Endothelial cell of umbilical vein (primary cell): ENCODE measurements around the gene ZNF79. TPM values are rescaled to one million over a fixed set of nuclear protein-coding genes. Genes with fewer than 3 reads are reported as not detected.

Source experiments
- BruUV-seq: library from RNA; stranded (reverse); fragments of 400-500 nt; replicated peaks from 2 replicates; lab custom pipeline; 2021; lab: Mats Ljungman, UMichigan
- CTCF ChIA-PET: fragments of 300-600, 350-600 bp; sonication (Branson Sonifier 250); formaldehyde crosslinking; loops from one replicate; lab custom pipeline; 2021; ENCODE audit warnings: antibody characterized with exemption, inconsistent platforms; lab: Charles Lee
- POLR2A ChIA-PET: fragments of 300-600, 350-600 bp; sonication (Branson Sonifier 250); formaldehyde crosslinking; loops from one replicate; lab custom pipeline; 2021; ENCODE audit warnings: antibody characterized with exemption, inconsistent platforms; lab: Charles Lee
- DNase-seq: peaks from one replicate; pipeline ENCODE4 v3.0.0-alpha.2; 2011; ENCODE audit warnings: low read depth, low spot score
- FAIRE-seq: peaks from 2 replicates; lab custom pipeline; 2011; peaks lifted over from hg19 to GRCh38; lab: Jason Lieb, UNC
- H2AFZ ChIP-seq: 2 replicates; pipeline ENCODE4 v1.6.0; 2012; ENCODE audit warnings: low read depth, low read length, control low read depth, inconsistent platforms
- H3K27ac ChIP-seq: 2 replicates; pipeline ENCODE4 v1.5.1; 2011; ENCODE audit warnings: low read depth, mild to moderate bottlenecking, control low read depth, low read length, moderate library complexity; ENCODE audit not compliant: insufficient read depth
- H3K27me3 ChIP-seq, 2 experiments: 2 replicates each; pipeline versions ENCODE4 v1.6.0 to v1.6.1; 2011; ENCODE audit warnings: low read length in 2 of 2, mixed read lengths in 1 of 2; ENCODE audit not compliant: control insufficient read depth in 2 of 2, insufficient read depth in 2 of 2
- H3K36me3 ChIP-seq, 2 experiments: 2 replicates in 1 of 2; 3 replicates in 1 of 2; pipeline ENCODE4 v1.5.1; 2011; ENCODE audit warnings: low read length in 2 of 2, mild to moderate bottlenecking in 1 of 2, moderate library complexity in 1 of 2; ENCODE audit not compliant: control insufficient read depth in 2 of 2, insufficient read depth in 2 of 2; ENCODE audit errors: extremely low read depth in 1 of 2
- H3K4me1 ChIP-seq: 3 replicates; pipeline ENCODE4 v1.5.1; 2011; ENCODE audit warnings: mild to moderate bottlenecking, low read length; ENCODE audit not compliant: control insufficient read depth, insufficient read depth; ENCODE audit errors: extremely low read depth
- H3K4me2 ChIP-seq: 2 replicates; pipeline ENCODE4 v1.6.1; 2011; ENCODE audit warnings: low read length, control low read depth, mixed read lengths; ENCODE audit not compliant: insufficient read depth
- H3K4me3 ChIP-seq, 3 experiments: fragments of 200-600 bp in 1 of 3; sonication (generic), shearing (Covaris generic) in 1 of 3; replicated peaks in 1 of 3; 2 replicates each; pipeline ENCODE4 v1.5.1; 2011 to 2016; ENCODE audit warnings: control low read depth in 3 of 3, low read length in 3 of 3, mild to moderate bottlenecking in 2 of 3, inconsistent platforms in 1 of 3, low read depth in 1 of 3, moderate library complexity in 1 of 3; ENCODE audit not compliant: insufficient read depth in 1 of 3
- H3K79me2 ChIP-seq: 2 replicates; pipeline ENCODE4 v1.6.0; 2012; ENCODE audit warnings: low read length, inconsistent platforms; ENCODE audit not compliant: control insufficient read depth, insufficient read depth
- H3K9ac ChIP-seq: replicated peaks from 2 replicates; pipeline ENCODE3; 2011; ENCODE audit warnings: low read length, control low read depth; ENCODE audit not compliant: insufficient read depth; ENCODE audit errors: extremely low read depth
- H3K9me1 ChIP-seq: replicated peaks from 3 replicates; pipeline ENCODE4 v1.6.0; 2011; ENCODE audit warnings: mild to moderate bottlenecking, low read length; ENCODE audit not compliant: control insufficient read depth, insufficient read depth; ENCODE audit errors: extremely low read depth
- H3K9me3 ChIP-seq: replicated peaks from 2 replicates; pipeline ENCODE4 v1.5.1; 2012; ENCODE audit warnings: low read length, inconsistent platforms; ENCODE audit not compliant: control insufficient read depth, insufficient read depth
- H4K20me1 ChIP-seq: replicated peaks from 2 replicates; pipeline ENCODE3; 2011; ENCODE audit warnings: mild to moderate bottlenecking, low read length; ENCODE audit not compliant: control insufficient read depth, insufficient read depth; ENCODE audit errors: extremely low read depth
- CTCF ChIP-seq, 2 donors: IDR thresholded peaks; 1 replicate in 1 of 2; 2 replicates in 1 of 2; pipeline ENCODE4 v1.5.1; 2011; ENCODE audit warnings: low read length in 2 of 2, mild to moderate bottlenecking in 2 of 2, moderate library complexity in 2 of 2, control low read depth in 1 of 2, inconsistent platforms in 1 of 2, low read depth in 1 of 2; ENCODE audit not compliant: insufficient read depth in 1 of 2; ENCODE audit errors: extremely low read depth in 1 of 2
- EZH2 ChIP-seq: IDR thresholded peaks from 2 replicates; pipeline ENCODE4 v1.6.1; 2012; ENCODE audit warnings: borderline replicate concordance, low read depth, mild to moderate bottlenecking, moderate library complexity, low read length, inconsistent platforms; ENCODE audit not compliant: severe bottlenecking
- FOS ChIP-seq: IDR thresholded peaks from 2 replicates; pipeline ENCODE4 v1.6.1; 2011; ENCODE audit warnings: mild to moderate bottlenecking, low read length, moderate library complexity, borderline replicate concordance; ENCODE audit not compliant: insufficient read depth
- JUN ChIP-seq: IDR thresholded peaks from 2 replicates; pipeline ENCODE4 v1.6.1; 2011; ENCODE audit warnings: borderline replicate concordance, low read depth; ENCODE audit not compliant: insufficient read length, insufficient read depth
- MAX ChIP-seq: IDR thresholded peaks from 2 replicates; pipeline ENCODE4 v1.6.1; 2011; ENCODE audit not compliant: insufficient read depth, insufficient read length
- MYC ChIP-seq: IDR thresholded peaks from one replicate; pipeline ENCODE4 v1.6.1; 2011; ENCODE audit warnings: mild to moderate bottlenecking, low read depth, low read length
- POLR2A ChIP-seq: IDR thresholded peaks from 2 replicates; pipeline ENCODE4 v1.6.1; 2012; ENCODE audit warnings: low read depth, mild to moderate bottlenecking, control low read depth, low read length
- POLR2AphosphoS5 ChIP-seq: IDR thresholded peaks from 2 replicates; pipeline ENCODE4 v1.6.1; 2012; ENCODE audit warnings: low read depth, mild to moderate bottlenecking, control low read depth, low read length, moderate library complexity; ENCODE audit not compliant: insufficient read depth
- dilution Hi-C: fragments of 300-500 bp; cut with MboI; formaldehyde crosslinking; loops from one replicate; pipeline ENCODE4 v1.15.0; 2019; ENCODE audit warnings: low sequenced_read_pairs; ENCODE audit not compliant: extremely low pct_ligation_motif_present
- intact Hi-C: fragments of 100-400 bp; cut with micrococcal nuclease; formaldehyde crosslinking; loops from one replicate; pipeline ENCODE4 v1.10.0; 2022
- polyA plus RNA-seq, 4 experiments: library from polyadenylated mRNA; depleted of rRNA in 3 of 4; stranded (reverse) in 3 of 4; unstranded in 1 of 4; fragments of >200 nt; gene quantifications; 2 replicates each; pipeline versions ENCODE4 v1.2.1 to v1.2.3, GENCODE V29; 2011 to 2012; ENCODE audit warnings: missing spikeins in 1 of 4
- total RNA-seq: library from RNA; stranded (reverse); gene quantifications from 2 replicates; pipeline ENCODE4 v1.2.3, GENCODE V29; 2021

Gene ZNF79
- total and polyA plus RNA-seq, 2 donors (not counting 3 experiments of a cell fraction or from before 2014, with no cell fraction given) = 6.3 to 10.6 TPM

GRCh38 chr9:127467621-127468020 lies 43.4 kb downstream of the ZNF79 start:
- intact Hi-C loops = no loop called here
- Histone ChIP-seq H3K4me3 (no peak overlapping the region), H3K27ac (no peak overlapping the region), H2AFZ (no peak overlapping the region), H3K4me2 (no peak overlapping the region), H3K9ac (no peak overlapping the region), H4K20me1 (no peaks in the 10 kb centered on the region), H3K79me2 (no peaks in the 10 kb centered on the region), H3K27me3 (no peaks in the 10 kb centered on the region), H3K36me3 (peaks cover 2 to 8% of the 10 kb centered on the region in 2 experiments), H3K9me3 (no peaks in the 10 kb centered on the region), H3K4me1 (no peaks in the 10 kb centered on the region), H3K9me1 (no peaks in the 10 kb centered on the region)
- no TSS peak for BruUV-seq
- no peak for TF ChIP-seq JUN
- TF ChIP-seq CTCF (IDR thresholded peaks at IDR 0.05; ENCODE audit: extremely low read depth in 1 of 2, insufficient read depth in 1 of 2, low read depth in 1 of 2, low read length in 2 of 2) = no peak
- TF ChIP-seq POLR2AphosphoS5 = no peak
- no peak for TF ChIP-seq POLR2A
- no peak for TF ChIP-seq MAX
- no peak for TF ChIP-seq EZH2
- DNase-seq (no peak), FAIRE-seq (no peak)
- dilution Hi-C loops = no loop called here
- POLR2A ChIA-PET = interaction anchor here (0.9 kb wide), 1 partner anchor 16 kb away, joined by 3 read pairs; the partner anchor contains the start of genes LRSAM1 and RPL12
- CTCF ChIA-PET = no interaction called here

GRCh38 chr9:127470662-127471061 lies 46.5 kb downstream of the ZNF79 start:
- Histone ChIP-seq H3K4me3 (no peak overlapping the region), H3K4me2 (no peak overlapping the region), H3K79me2 (no peaks in the 10 kb centered on the region), H3K4me1 (no peaks in the 10 kb centered on the region), H2AFZ (no peak overlapping the region), H3K9me1 (no peaks in the 10 kb centered on the region), H3K27me3 (no peaks in the 10 kb centered on the region), H3K9me3 (no peaks in the 10 kb centered on the region), H4K20me1 (no peaks in the 10 kb centered on the region), H3K36me3 (peaks cover 1 to 2% of the 10 kb centered on the region in 2 experiments), H3K27ac (no peak overlapping the region), H3K9ac (no peak overlapping the region)
- POLR2A ChIA-PET = no interaction called here
- no peak for FAIRE-seq
- TF ChIP-seq EZH2 = no peak
- no peak for TF ChIP-seq MYC
- no peak for TF ChIP-seq CTCF (IDR thresholded peaks at IDR 0.05; ENCODE audit: extremely low read depth in 1 of 2, insufficient read depth in 1 of 2, low read depth in 1 of 2, low read length in 2 of 2)
- TF ChIP-seq POLR2A = no peak
- TF ChIP-seq FOS = no peak
- no peak for TF ChIP-seq MAX
- TF ChIP-seq POLR2AphosphoS5 = no peak
- intact Hi-C loops (no loop called here), dilution Hi-C loops (no loop called here)
- no peak for DNase-seq
- CTCF ChIA-PET = no interaction called here
- BruUV-seq = no TSS peak
